ENCODE data around the gene GGNBP2. TPM values are rescaled to one million over a fixed set of nuclear protein-coding genes. Genes with fewer than 3 reads are reported as not detected.

Gene GGNBP2
- total and polyA plus RNA-seq, 2 of the 8 experiments (the other 6 are each of a cell fraction or from before 2014, with no cell fraction given): 29.2 to 35.8 TPM

GRCh38 chr17:36534840-36535668 is 9.7 kb upstream of the GGNBP2 start, which contains the start of the genes MYO19 and PIGW:
TSS of gene MYO19 (minus strand) at chr17:36534868. CDS start at chr17:36532538, 2,330 bp downstream.
TSS of gene PIGW (plus strand) at chr17:36534987. CDS start at chr17:36537102, 2,115 bp downstream.
- H3K36me3 ChIP-seq (ENCODE audit: control insufficient read depth in 2 of 4, insufficient read depth in 4 of 4, low read length in 3 of 4): peaks cover 27 to 48% (median 35%) of the 10 kb centered on the region in 4 experiments
- FAIRE-seq (no peak), DNase-seq (ENCODE audit: low read depth in 1 of 2, low spot score in 2 of 2) (peak; percentile 87 to 93)
- 0 out of 2 replicates have a peak within 1 kb of the TSS, but pooled peaks have one; percentile 18 for H2BK15ac ChIP-seq (ENCODE audit: low read length)
- H3K4ac ChIP-seq (replicated peaks; ENCODE audit: insufficient read length, low read depth, low read length): peak within 1 kb of the TSS; percentile 99
- WGBS, 2 experiments (ENCODE audit: extremely low coverage in 1 of 2, insufficient coverage in 1 of 2, insufficient read length in 1 of 2, insufficient replicate concordance in 2 of 2, low coverage in 1 of 2, low lambda C conversion rate in 2 of 2, missing lambda C conversion rate in 1 of 2): 0% methylated on average over 76 of the region's 83 CpGs; no CpG with 5 or more reads in 1 of the 2 experiments
- H3K27me3 ChIP-seq (replicated peaks in 1 of 4; ENCODE audit: control insufficient read depth in 3 of 4, extremely low read depth in 1 of 4, insufficient read depth in 3 of 4, low read length in 3 of 4): no peaks in the 10 kb centered on the region
- no peak within 1 kb of the TSS for H2BK20ac ChIP-seq (ENCODE audit: low read length)
- peak within 1 kb of the TSS; percentile 99 for H4K5ac ChIP-seq (ENCODE audit: insufficient read length, low read depth, low read length)
- peak within 1 kb of the TSS; percentile 96 for H3K18ac ChIP-seq (ENCODE audit: extremely low read depth, low read length)
- H3K23ac ChIP-seq (ENCODE audit: insufficient read length): no peak within 1 kb of the TSS
- H3K4me1 ChIP-seq (replicated peaks in 1 of 4; ENCODE audit: control insufficient read depth in 3 of 4, insufficient read depth in 4 of 4, low read length in 3 of 4): peaks cover 3 to 6% (median 5%) of the 10 kb centered on the region in 4 experiments; a peak in 4 of 7 replicates
- peak within 1 kb of the TSS; percentile 99 for H4K8ac ChIP-seq (ENCODE audit: extremely low read depth, insufficient read depth, low read length)
- peak within 1 kb of the TSS; percentile 93 for H3K56ac ChIP-seq (replicated peaks; ENCODE audit: insufficient read length, low read depth, low read length)
- peak within 1 kb of the TSS; percentile 77 to 92 for H3K4me2 ChIP-seq (ENCODE audit: insufficient read depth in 1 of 2, low read depth in 2 of 2, low read length in 2 of 2)
- no peak within 1 kb of the TSS for H2AFZ ChIP-seq (ENCODE audit: low read length)
- H4K20me1 ChIP-seq (replicated peaks in 1 of 2; ENCODE audit: control insufficient read depth in 1 of 2, insufficient read depth in 2 of 2, low read length in 2 of 2): peaks cover 0 to 3% of the 10 kb centered on the region in 2 experiments
- peaks cover 11% of the 10 kb centered on the region for H3K23me2 ChIP-seq (ENCODE audit: low read depth, low read length)
- H3K9ac ChIP-seq (replicated peaks in 1 of 4; ENCODE audit: extremely low read depth in 1 of 4, low read depth in 3 of 4, low read length in 3 of 4): peak within 1 kb of the TSS; percentile 89 to 97 (median 96)
- peak within 1 kb of the TSS; percentile 67 for H2BK120ac ChIP-seq (replicated peaks; ENCODE audit: low read depth, low read length)
- peaks cover 0 to 37% of the 10 kb centered on the region in 2 experiments; a peak in 3 of 4 replicates for H3K79me2 ChIP-seq (ENCODE audit: control insufficient read depth in 1 of 2, insufficient read depth in 2 of 2, low read length in 2 of 2)
- no peak within 1 kb of the TSS for H3K14ac ChIP-seq (ENCODE audit: insufficient read length)
- H3K4me3 ChIP-seq (ENCODE audit: extremely low read depth in 1 of 4, insufficient read depth in 2 of 4, low read depth in 3 of 4, low read length in 4 of 4): peak within 1 kb of the TSS; percentile 84 to 96 (median 87)
- ChIA-PET CTCF (ENCODE audit: partially characterized antibody) (interaction anchor here (1.2 to 1.5 kb wide), 4 partner anchors 13 to 67 kb away, joined by 3 to 4 read pairs (median 4); partner anchors contain the start of gene MRM1), POLR2A (ENCODE audit: partially characterized antibody) (interaction anchor here (0.8 to 4.9 kb wide), 29 partner anchors 8 to 1721 kb away, joined by 3 to 101 read pairs (median 4); partner anchors contain the start of genes DHRS11, GGNBP2 and ZNHIT3)
- H2BK12ac ChIP-seq (ENCODE audit: low read depth, low read length): peak within 1 kb of the TSS; percentile 75; the same call in 1 of the 2 replicates
- H3K79me1 ChIP-seq (ENCODE audit: low read depth, low read length): peaks cover 3% of the 10 kb centered on the region; the same call in 1 of the 2 replicates
- H2BK5ac ChIP-seq (ENCODE audit: low read depth, low read length): peak within 1 kb of the TSS; percentile 97
- peak within 1 kb of the TSS; percentile 95 for H3K27ac ChIP-seq (ENCODE audit: low read depth, low read length)
- peak within 1 kb of the TSS; percentile 89 for H2AK5ac ChIP-seq (ENCODE audit: low read depth, low read length)
- no peaks in the 10 kb centered on the region for H3K9me3 ChIP-seq (ENCODE audit: insufficient read depth in 2 of 2, low read depth in 1 of 2, low read length in 1 of 2)
- peak within 1 kb of the TSS; percentile 100 for H4K91ac ChIP-seq (replicated peaks; ENCODE audit: insufficient read length, low read length)
- TF ChIP-seq SIRT6 (IDR thresholded peaks at IDR 0.05; ENCODE audit: low read length) (no peak), BRCA1 (IDR thresholded peaks at IDR 0.05; ENCODE audit: low read depth, low read length) (peak; percentile 80), JUND (IDR thresholded peaks at IDR 0.05; ENCODE audit: low read length) (no peak), HDAC2 (IDR thresholded peaks at IDR 0.05; ENCODE audit: borderline replicate concordance in 1 of 2, low read depth in 2 of 2, low read length in 2 of 2) (peak; percentile 47 to 70; a peak in 1 of 4 replicates), NRF1 (IDR thresholded peaks at IDR 0.05; ENCODE audit: low read depth, low read length) (no peak), RXRA (IDR thresholded peaks at IDR 0.05; ENCODE audit: insufficient read depth, low read depth, low read length) (no peak), EP300 (IDR thresholded peaks at IDR 0.05; ENCODE audit: borderline replicate concordance in 1 of 2, low read depth in 2 of 2, low read length in 2 of 2) (no peak), SRF (IDR thresholded peaks at IDR 0.05; ENCODE audit: low read depth, low read length) (no peak), TCF12 (IDR thresholded peaks at IDR 0.05; ENCODE audit: low read depth, low read length) (0 out of 2 replicates have a peak, but pooled peaks have one; percentile 28), GABPA (IDR thresholded peaks at IDR 0.05; ENCODE audit: borderline replicate concordance, insufficient read depth, low read length) (peak; percentile 89)
